ENCODE measurements around the gene FPR1.

DNA sequence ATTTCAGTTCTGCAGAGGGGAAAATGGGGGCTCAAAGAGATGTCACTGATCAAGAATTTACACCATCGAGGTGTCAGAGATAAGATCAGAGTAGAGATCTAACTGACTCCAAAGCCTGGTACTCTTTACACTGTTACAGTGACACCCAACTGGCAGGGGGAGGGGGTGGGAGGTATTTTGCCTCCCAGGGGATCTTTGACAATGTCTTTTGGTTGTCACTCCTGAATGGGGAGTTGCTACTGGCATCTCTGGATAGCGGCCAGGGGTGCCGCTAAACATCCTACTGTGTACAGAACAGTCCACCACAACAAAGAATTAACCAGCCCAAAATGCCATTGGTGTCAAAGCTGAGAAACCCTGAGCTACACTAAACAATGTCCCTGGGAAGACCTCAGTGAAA, 46.4 kb upstream of the FPR1 start:
- TF ChIP-seq, protein P1, sequence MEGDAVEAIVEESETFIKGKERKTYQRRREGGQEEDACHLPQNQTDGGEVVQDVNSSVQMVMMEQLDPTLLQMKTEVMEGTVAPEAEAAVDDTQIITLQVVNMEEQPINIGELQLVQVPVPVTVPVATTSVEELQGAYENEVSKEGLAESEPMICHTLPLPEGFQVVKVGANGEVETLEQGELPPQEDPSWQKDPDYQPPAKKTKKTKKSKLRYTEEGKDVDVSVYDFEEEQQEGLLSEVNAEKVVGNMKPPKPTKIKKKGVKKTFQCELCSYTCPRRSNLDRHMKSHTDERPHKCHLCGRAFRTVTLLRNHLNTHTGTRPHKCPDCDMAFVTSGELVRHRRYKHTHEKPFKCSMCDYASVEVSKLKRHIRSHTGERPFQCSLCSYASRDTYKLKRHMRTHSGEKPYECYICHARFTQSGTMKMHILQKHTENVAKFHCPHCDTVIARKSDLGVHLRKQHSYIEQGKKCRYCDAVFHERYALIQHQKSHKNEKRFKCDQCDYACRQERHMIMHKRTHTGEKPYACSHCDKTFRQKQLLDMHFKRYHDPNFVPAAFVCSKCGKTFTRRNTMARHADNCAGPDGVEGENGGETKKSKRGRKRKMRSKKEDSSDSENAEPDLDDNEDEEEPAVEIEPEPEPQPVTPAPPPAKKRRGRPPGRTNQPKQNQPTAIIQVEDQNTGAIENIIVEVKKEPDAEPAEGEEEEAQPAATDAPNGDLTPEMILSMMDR (IDR thresholded peaks at IDR 0.05), result no peak
- TF ChIP-seq POLR2AphosphoS5 (IDR thresholded peaks at IDR 0.05), result no peak

All from breast epithelium (tissue), 3 donors.